A549 (cell line): ENCODE measurements around the gene ZNF514. TPM values are rescaled to one million over a fixed set of nuclear protein-coding genes. Genes with fewer than 3 reads are reported as not detected.

Experiments
- ATAC-seq, 2 experiments: fragments of 200-7000 bp in 1 of 2; fragments of >200 bp in 1 of 2; cut with Nextera tagmentation in 1 of 2; cut with Tn5 transposase in 1 of 2; 3 replicates each; pipeline versions ENCODE4 v1.8.0 to v1.9.1; 2018 to 2020; ENCODE audit warnings: mild to moderate bottlenecking in 1 of 2, moderate library complexity in 1 of 2
- CTCF ChIA-PET: fragments of 300-600 bp; sonication (Branson Sonifier 250); formaldehyde crosslinking; extraction: SDS; loops from one replicate; lab custom pipeline; 2021; ENCODE audit warnings: antibody characterized with exemption, inconsistent platforms; lab: Yijun Ruan, JAX
- POLR2A ChIA-PET: fragments of 350-600 bp; formaldehyde crosslinking; extraction: SDS; loops from one replicate; lab custom pipeline; 2021; ENCODE audit warnings: antibody characterized with exemption, inconsistent platforms; lab: Yijun Ruan, JAX
- DNase-seq, 2 experiments: peaks; one replicate each; pipeline versions ENCODE4 v3.0.0 to v3.0.0-alpha.2; 2011 to 2016; ENCODE audit warnings: low read depth in 1 of 2, low spot score in 1 of 2
- FAIRE-seq: peaks from 2 replicates; lab custom pipeline; 2011; peaks lifted over from hg19 to GRCh38; lab: Jason Lieb, UNC
- H3K27ac ChIP-seq, 2 experiments: fragments of >200 bp; sonication (Bioruptor Twin); formaldehyde crosslinking; 3 replicates each; pipeline ENCODE4 v1.5.1; 2016 to 2017
- H3K4me1 ChIP-seq: fragments of >200 bp; sonication (Bioruptor Twin); formaldehyde crosslinking; 3 replicates; pipeline ENCODE4 v1.6.1; 2016
- H3K4me2 ChIP-seq: fragments of >200 bp; sonication (Bioruptor Twin); formaldehyde crosslinking; 3 replicates; pipeline ENCODE4 v1.6.1; 2016
- H3K4me3 ChIP-seq: fragments of >200 bp; sonication (Bioruptor Twin); formaldehyde crosslinking; 3 replicates; pipeline ENCODE4 v1.5.1; 2016
- H3K9me3 ChIP-seq: fragments of >200 bp; sonication (Bioruptor Twin); formaldehyde crosslinking; 3 replicates; pipeline ENCODE4 v1.6.1; 2016
- CBX2 ChIP-seq: fragments of 200-600 bp; sonication (generic); IDR thresholded peaks from 2 replicates; pipeline ENCODE4 v1.6.1; 2016; ENCODE audit warnings: low read depth, mild to moderate bottlenecking, borderline replicate concordance
- CBX8 ChIP-seq: fragments of 200-600 bp; sonication (generic); IDR thresholded peaks from 2 replicates; pipeline ENCODE4 v1.6.1; 2016
- CEBPB ChIP-seq, 2 experiments: fragments of >200 bp in 1 of 2; sonication (Bioruptor Twin) in 1 of 2; formaldehyde crosslinking in 1 of 2; IDR thresholded peaks; 2 replicates each; pipeline ENCODE4 v1.6.1; 2012 to 2016
- CHD4 ChIP-seq: fragments of 200-600 bp; sonication (generic); IDR thresholded peaks from 2 replicates; pipeline ENCODE4 v1.6.1; 2016; ENCODE audit warnings: antibody characterized with exemption, mild to moderate bottlenecking, borderline replicate concordance
- EP300 ChIP-seq, 2 experiments: fragments of >200 bp; sonication (Bioruptor Twin); formaldehyde crosslinking; IDR thresholded peaks; 2 replicates in 1 of 2; 3 replicates in 1 of 2; pipeline ENCODE4 v1.6.1; 2016 to 2017
- ESRRA ChIP-seq: fragments of 150-350 bp; IDR thresholded peaks from 2 replicates; pipeline ENCODE4 v1.6.1; 2014; ENCODE audit warnings: mild to moderate bottlenecking, low read length, borderline replicate concordance
- FOSL2 ChIP-seq, 2 experiments: fragments of 450-650 bp in 1 of 2; fragments of >200 bp in 1 of 2; sonication (Bioruptor Twin) in 1 of 2; formaldehyde crosslinking; IDR thresholded peaks; 2 replicates each; pipeline versions ENCODE4 v1.5.0 to v1.6.1; 2016 to 2020; ENCODE audit warnings: mild to moderate bottlenecking in 1 of 2, moderate library complexity in 1 of 2
- GATA3 ChIP-seq: IDR thresholded peaks from 2 replicates; pipeline ENCODE4 v1.6.1; 2012; ENCODE audit warnings: borderline replicate concordance
- HDAC2 ChIP-seq: fragments of 200-600 bp; sonication (generic); IDR thresholded peaks from 2 replicates; pipeline ENCODE4 v1.6.1; 2016
- HES2 ChIP-seq: fragments of >200 bp; sonication (Bioruptor Twin); formaldehyde crosslinking; IDR thresholded peaks from 2 replicates; pipeline ENCODE4 v1.6.1; 2016
- HEYL ChIP-seq: fragments of 250-450 bp; sonication (Bioruptor Pico); IDR thresholded peaks from 2 replicates; pipeline ENCODE4 v1.8.0; 2021; ENCODE audit warnings: mild to moderate bottlenecking, moderate library complexity
- HOXB13 ChIP-seq: fragments of 250-450 bp; sonication (Bioruptor Pico); IDR thresholded peaks from 2 replicates; pipeline ENCODE4 v1.5.0; 2020; ENCODE audit warnings: low read depth, mild to moderate bottlenecking, moderate library complexity
- HOXB5 ChIP-seq: fragments of 250-450 bp; sonication (Bioruptor Pico); IDR thresholded peaks from 2 replicates; pipeline ENCODE4 v1.5.0; 2020; ENCODE audit warnings: mild to moderate bottlenecking, moderate library complexity
- JUN ChIP-seq, 2 experiments: fragments of >200 bp; sonication (Bioruptor Twin); formaldehyde crosslinking; IDR thresholded peaks; 2 replicates in 1 of 2; 3 replicates in 1 of 2; pipeline ENCODE4 v1.6.1; 2016 to 2017
- JUNB ChIP-seq: fragments of >200 bp; sonication (Bioruptor Twin); formaldehyde crosslinking; IDR thresholded peaks from 2 replicates; pipeline ENCODE4 v1.6.1; 2016
- KDM1A ChIP-seq: fragments of 200-600 bp; sonication (generic); IDR thresholded peaks from 2 replicates; pipeline ENCODE4 v1.6.1; 2016; ENCODE audit warnings: low read depth, mild to moderate bottlenecking
- KDM5A ChIP-seq: fragments of 200-600 bp; sonication (generic); IDR thresholded peaks from 2 replicates; pipeline ENCODE4 v1.6.1; 2016; ENCODE audit warnings: antibody characterized with exemption, mild to moderate bottlenecking
- MAZ ChIP-seq: fragments of 150-350 bp; IDR thresholded peaks from 2 replicates; pipeline ENCODE4 v1.6.1; 2014; ENCODE audit warnings: antibody characterized with exemption, low read depth, low read length, borderline replicate concordance
- MYC ChIP-seq: IDR thresholded peaks from 2 replicates; pipeline ENCODE4 v1.6.1; 2012; ENCODE audit warnings: mild to moderate bottlenecking, inconsistent platforms, low read length, improper control_type of control experiment, borderline replicate concordance
- NPAS2 ChIP-seq: fragments of 250-450 bp; sonication (Bioruptor Pico); IDR thresholded peaks from 2 replicates; pipeline ENCODE4 v1.8.0; 2022; ENCODE audit warnings: mild to moderate bottlenecking, moderate library complexity, borderline replicate concordance
- PHF8 ChIP-seq: fragments of 200-600 bp; sonication (generic); IDR thresholded peaks from 2 replicates; pipeline ENCODE4 v1.6.1; 2016; ENCODE audit warnings: low read depth, mild to moderate bottlenecking, antibody characterized with exemption, moderate library complexity, borderline replicate concordance
- REST ChIP-seq: fragments of 200-600 bp; sonication (generic); IDR thresholded peaks from 2 replicates; pipeline ENCODE4 v1.6.1; 2016; ENCODE audit warnings: antibody characterized with exemption, mild to moderate bottlenecking, moderate library complexity
- TFCP2L1 ChIP-seq: fragments of 250-450 bp; sonication (Bioruptor Pico); IDR thresholded peaks from 2 replicates; pipeline ENCODE4 v1.5.0; 2021; ENCODE audit warnings: mild to moderate bottlenecking
- TP53 ChIP-seq: fragments of 250-450 bp; sonication (Bioruptor Pico); IDR thresholded peaks from 2 replicates; pipeline ENCODE4 v1.5.0; 2021; ENCODE audit warnings: mild to moderate bottlenecking, moderate library complexity
- ZC3H11A ChIP-seq: fragments of 450-650 bp; IDR thresholded peaks from 2 replicates; pipeline ENCODE4 v1.6.1; 2014; ENCODE audit warnings: antibody characterized with exemption, mild to moderate bottlenecking
- WGBS: methylation state at CpG from one replicate; pipeline ENCODE4 v1.1.6; 2017; ENCODE audit errors: missing lambda C conversion rate; 5-methylcytosine and 5-hydroxymethylcytosine counted together
- polyA plus RNA-seq, 4 experiments: library from polyadenylated mRNA; depleted of rRNA in 3 of 4; stranded (reverse); fragments of >200 nt; fragmentation: RNase III in 1 of 4; extraction: RNeasy Plus Mini Kit Qiagen cat#74134 plus additional on column Dnase treatment in 1 of 4; gene quantifications; 2 replicates in 3 of 4; 3 replicates in 1 of 4; pipeline ENCODE4 v1.2.3, GENCODE V29; 2011 to 2017
- TF ChIP-seq, protein P1 (sequence below): IDR thresholded peaks from 2 replicates; pipeline ENCODE4 v1.6.1; 2012
- TF ChIP-seq, protein P2 (sequence below): fragments of 250-450 bp; sonication (Bioruptor Pico); IDR thresholded peaks from 2 replicates; pipeline ENCODE4 v1.5.0; 2021; ENCODE audit warnings: mild to moderate bottlenecking, moderate library complexity, borderline replicate concordance
- TF ChIP-seq, protein P3 (sequence below): IDR thresholded peaks from 2 replicates; pipeline ENCODE4 v1.6.1; 2012
- TF ChIP-seq, protein P4 (sequence below): fragments of >200 bp; sonication (Bioruptor Twin); formaldehyde crosslinking; IDR thresholded peaks from 3 replicates; pipeline ENCODE4 v1.5.1; 2016

Gene ZNF514
- polyA plus RNA-seq, 2 of the 4 experiments (the other 2 are of a cell fraction) = 11.2 to 14.0 TPM

GRCh38 chr2:95106081-95106480 is 53.6 kb downstream of the ZNF514 start:
- CTCF ChIA-PET = interaction anchor here (0.9 to 1.9 kb wide), 3 partner anchors 15 to 239 kb away, joined by 3 to 5 read pairs (median 3); partner anchors contain the start of gene MRPS5
- no peak for TF ChIP-seq HOXB5 (CRISPR knock-in tag)
- no peak for TF ChIP-seq NPAS2 (CRISPR knock-in tag)
- TF ChIP-seq, protein P1, sequence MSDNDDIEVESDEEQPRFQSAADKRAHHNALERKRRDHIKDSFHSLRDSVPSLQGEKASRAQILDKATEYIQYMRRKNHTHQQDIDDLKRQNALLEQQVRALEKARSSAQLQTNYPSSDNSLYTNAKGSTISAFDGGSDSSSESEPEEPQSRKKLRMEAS = no peak
- TF ChIP-seq GATA3 = no peak
- TF ChIP-seq TP53 (CRISPR knock-in tag) = no peak
- TF ChIP-seq, protein P2, sequence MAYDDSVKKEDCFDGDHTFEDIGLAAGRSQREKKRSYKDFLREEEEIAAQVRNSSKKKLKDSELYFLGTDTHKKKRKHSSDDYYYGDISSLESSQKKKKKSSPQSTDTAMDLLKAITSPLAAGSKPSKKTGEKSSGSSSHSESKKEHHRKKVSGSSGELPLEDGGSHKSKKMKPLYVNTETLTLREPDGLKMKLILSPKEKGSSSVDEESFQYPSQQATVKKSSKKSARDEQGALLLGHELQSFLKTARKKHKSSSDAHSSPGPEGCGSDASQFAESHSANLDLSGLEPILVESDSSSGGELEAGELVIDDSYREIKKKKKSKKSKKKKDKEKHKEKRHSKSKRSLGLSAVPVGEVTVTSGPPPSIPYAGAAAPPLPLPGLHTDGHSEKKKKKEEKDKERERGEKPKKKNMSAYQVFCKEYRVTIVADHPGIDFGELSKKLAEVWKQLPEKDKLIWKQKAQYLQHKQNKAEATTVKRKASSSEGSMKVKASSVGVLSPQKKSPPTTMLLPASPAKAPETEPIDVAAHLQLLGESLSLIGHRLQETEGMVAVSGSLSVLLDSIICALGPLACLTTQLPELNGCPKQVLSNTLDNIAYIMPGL (CRISPR knock-in tag) = no peak
- TF ChIP-seq EP300 (IDR thresholded peaks at IDR 0.05) = no peak
- TF ChIP-seq REST = no peak
- TF ChIP-seq HEYL = no peak
- no peak for TF ChIP-seq HES2
- no peak for TF ChIP-seq CBX8
- no peak for TF ChIP-seq KDM1A
- TF ChIP-seq PHF8 = no peak
- no peak for TF ChIP-seq KDM5A
- TF ChIP-seq CEBPB (IDR thresholded peaks at IDR 0.05) = no peak
- no peak for TF ChIP-seq CBX2
- TF ChIP-seq, protein P3, sequence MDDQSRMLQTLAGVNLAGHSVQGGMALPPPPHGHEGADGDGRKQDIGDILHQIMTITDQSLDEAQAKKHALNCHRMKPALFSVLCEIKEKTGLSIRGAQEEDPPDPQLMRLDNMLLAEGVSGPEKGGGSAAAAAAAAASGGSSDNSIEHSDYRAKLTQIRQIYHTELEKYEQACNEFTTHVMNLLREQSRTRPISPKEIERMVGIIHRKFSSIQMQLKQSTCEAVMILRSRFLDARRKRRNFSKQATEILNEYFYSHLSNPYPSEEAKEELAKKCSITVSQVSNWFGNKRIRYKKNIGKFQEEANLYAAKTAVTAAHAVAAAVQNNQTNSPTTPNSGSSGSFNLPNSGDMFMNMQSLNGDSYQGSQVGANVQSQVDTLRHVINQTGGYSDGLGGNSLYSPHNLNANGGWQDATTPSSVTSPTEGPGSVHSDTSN = no peak
- TF ChIP-seq HDAC2 = no peak
- TF ChIP-seq ZC3H11A = no peak
- TF ChIP-seq, all 56 proteins: peak for 0
- H3K27ac ChIP-seq = no peak overlapping the region
- FAIRE-seq (no peak), DNase-seq (no peak), ATAC-seq (no peak)
- no peak overlapping the region for H3K4me3 ChIP-seq
- POLR2A ChIA-PET = no interaction called here
- H3K9me3 ChIP-seq = no peaks in the 10 kb centered on the region
- H3K4me2 ChIP-seq = no peak overlapping the region
- 86% methylated on average over 2 of the region's 2 CpGs for WGBS
- H3K4me1 ChIP-seq = no peaks in the 10 kb centered on the region

- POLR2A ChIA-PET = no interaction called here
- Histone ChIP-seq H3K4me3 (no peak overlapping the region), H3K4me1 (no peaks in the 10 kb centered on the region), H3K4me2 (no peak overlapping the region), H3K27ac (no peak overlapping the region), H3K9me3 (no peaks in the 10 kb centered on the region)
- CTCF ChIA-PET = interaction anchor here (1.4 kb wide), 1 partner anchor 11 kb away, joined by 4 read pairs; no protein-coding TSS in a partner anchor
- WGBS = 88% methylated on average over 8 of the region's 8 CpGs
- FAIRE-seq (no peak), DNase-seq (no peak), ATAC-seq (no peak)
- no peak for TF ChIP-seq HOXB13 (CRISPR knock-in tag)
- no peak for TF ChIP-seq ZC3H11A
- no peak for TF ChIP-seq FOSL2 (IDR thresholded peaks at IDR 0.05)
- TF ChIP-seq FOSL2 (CRISPR knock-in tag; IDR thresholded peaks at IDR 0.05) = no peak
- no peak for TF ChIP-seq ESRRA
- TF ChIP-seq CHD4 = no peak
- TF ChIP-seq, protein P4, sequence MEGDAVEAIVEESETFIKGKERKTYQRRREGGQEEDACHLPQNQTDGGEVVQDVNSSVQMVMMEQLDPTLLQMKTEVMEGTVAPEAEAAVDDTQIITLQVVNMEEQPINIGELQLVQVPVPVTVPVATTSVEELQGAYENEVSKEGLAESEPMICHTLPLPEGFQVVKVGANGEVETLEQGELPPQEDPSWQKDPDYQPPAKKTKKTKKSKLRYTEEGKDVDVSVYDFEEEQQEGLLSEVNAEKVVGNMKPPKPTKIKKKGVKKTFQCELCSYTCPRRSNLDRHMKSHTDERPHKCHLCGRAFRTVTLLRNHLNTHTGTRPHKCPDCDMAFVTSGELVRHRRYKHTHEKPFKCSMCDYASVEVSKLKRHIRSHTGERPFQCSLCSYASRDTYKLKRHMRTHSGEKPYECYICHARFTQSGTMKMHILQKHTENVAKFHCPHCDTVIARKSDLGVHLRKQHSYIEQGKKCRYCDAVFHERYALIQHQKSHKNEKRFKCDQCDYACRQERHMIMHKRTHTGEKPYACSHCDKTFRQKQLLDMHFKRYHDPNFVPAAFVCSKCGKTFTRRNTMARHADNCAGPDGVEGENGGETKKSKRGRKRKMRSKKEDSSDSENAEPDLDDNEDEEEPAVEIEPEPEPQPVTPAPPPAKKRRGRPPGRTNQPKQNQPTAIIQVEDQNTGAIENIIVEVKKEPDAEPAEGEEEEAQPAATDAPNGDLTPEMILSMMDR = no peak
- no peak for TF ChIP-seq MYC
- no peak for TF ChIP-seq HOXB5 (CRISPR knock-in tag)
- TF ChIP-seq JUN (IDR thresholded peaks at IDR 0.05) = no peak
- TF ChIP-seq JUNB = no peak
- TF ChIP-seq PHF8 = no peak
- TF ChIP-seq, protein P1 = no peak
- TF ChIP-seq MAZ = no peak
- TF ChIP-seq CBX8 = no peak
- TF ChIP-seq HEYL = no peak
- TF ChIP-seq TFCP2L1 (CRISPR knock-in tag) = no peak
These were observed 55.0 kb downstream of the ZNF514 start for GRCh38 chr2:95104606-95105005.
